Caki2 (cell line): Measurements from ENCODE around the gene ZDBF2. TPM values are rescaled to one million over a fixed set of nuclear protein-coding genes. Genes with fewer than 3 reads are reported as not detected.

Experiments used
- DNase-seq: peaks from one replicate; pipeline ENCODE4 v3.0.0-alpha.2; 2015; ENCODE audit warnings: low read depth
- in situ Hi-C: cut with HindIII; loops from 2 replicates; pipeline ENCODE4 v1.10.0; 2016; ENCODE audit warnings: low sequenced_read_pairs, low pct_unique_long_range_greater_than_20kb, mixed read lengths
- total RNA-seq: library from RNA; depleted of rRNA; stranded (reverse); fragments of >200 nt; shearing (Covaris generic); gene quantifications from 2 replicates; pipeline ENCODE4 v1.2.3, GENCODE V29; 2014; ENCODE audit warnings: low replicate concordance; rRNA removed

ZDBF2 gene
- total RNA-seq, 1 experiment from 2014 or later = 4.0 TPM

DNA sequence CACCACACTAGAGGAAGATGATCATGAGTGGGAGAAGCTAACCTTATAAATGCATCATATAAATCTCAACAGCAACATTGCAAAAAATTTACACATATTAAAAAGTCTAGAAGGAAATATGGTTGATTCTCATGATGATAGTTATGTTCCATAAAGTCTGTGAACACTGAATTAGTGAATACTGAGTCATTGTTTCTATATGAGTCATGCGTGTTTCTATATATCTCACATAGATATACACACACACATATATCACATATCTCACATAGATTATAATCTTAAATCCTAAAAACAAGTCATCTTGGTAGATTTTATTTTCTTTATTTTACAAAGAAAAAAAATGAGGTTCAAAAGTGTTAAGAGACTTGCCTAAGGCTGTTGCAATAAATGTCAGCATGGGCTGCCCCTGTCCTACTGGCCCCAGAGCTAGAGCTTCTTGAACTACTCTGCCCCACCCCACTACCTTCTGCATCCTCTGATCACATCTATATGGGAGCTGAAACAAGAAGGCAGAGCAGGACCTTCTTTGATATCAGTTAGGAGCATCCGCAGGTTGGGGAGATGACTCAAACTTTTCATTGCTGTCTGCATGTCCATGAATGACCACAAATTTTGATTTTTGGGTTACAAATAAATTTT, 87.1 kb downstream of the ZDBF2 start:
- in situ Hi-C loops = no loop called here
- DNase-seq = no peak

Other genes with a start within 250 kb of the ZDBF2 start
- gene INO80D, start 188.5 kb upstream of the ZDBF2 start, total RNA-seq = 1.1 and 1.8 TPM in 2 replicates
- gene NDUFS1, start 115.2 kb upstream of the ZDBF2 start, total RNA-seq = 75.5 and 103 TPM in 2 replicates
- 231 and 282 TPM in 2 replicates for gene EEF1B2, start 114.8 kb upstream of the ZDBF2 start, total RNA-seq
- gene ADAM23, start 168.9 kb downstream of the ZDBF2 start, total RNA-seq = 4.4 and 7.0 TPM in 2 replicates